ENCODE data around the gene ADGRG3.
"Not testable (repeated sequence)": the region's sequence is repeated elsewhere in the genome, so short reads cannot be mapped to it uniquely, and the experiment has no call there.

Gene ADGRG3

DNA sequence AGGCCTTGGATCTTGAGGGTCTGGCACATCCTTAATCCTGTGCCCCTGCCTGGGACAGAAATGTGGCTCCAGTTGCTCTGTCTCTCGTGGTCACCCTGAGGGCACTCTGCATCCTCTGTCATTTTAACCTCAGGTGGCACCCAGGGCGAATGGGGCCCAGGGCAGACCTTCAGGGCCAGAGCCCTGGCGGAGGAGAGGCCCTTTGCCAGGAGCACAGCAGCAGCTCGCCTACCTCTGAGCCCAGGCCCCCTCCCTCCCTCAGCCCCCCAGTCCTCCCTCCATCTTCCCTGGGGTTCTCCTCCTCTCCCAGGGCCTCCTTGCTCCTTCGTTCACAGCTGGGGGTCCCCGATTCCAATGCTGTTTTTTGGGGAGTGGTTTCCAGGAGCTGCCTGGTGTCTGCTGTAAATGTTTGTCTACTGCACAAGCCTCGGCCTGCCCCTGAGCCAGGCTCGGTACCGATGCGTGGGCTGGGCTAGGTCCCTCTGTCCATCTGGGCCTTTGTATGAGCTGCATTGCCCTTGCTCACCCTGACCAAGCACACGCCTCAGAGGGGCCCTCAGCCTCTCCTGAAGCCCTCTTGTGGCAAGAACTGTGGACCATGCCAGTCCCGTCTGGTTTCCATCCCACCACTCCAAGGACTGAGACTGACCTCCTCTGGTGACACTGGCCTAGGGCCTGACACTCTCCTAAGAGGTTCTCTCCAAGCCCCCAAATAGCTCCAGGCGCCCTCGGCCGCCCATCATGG lies 4.0 kb upstream of the ADGRG3 start:
- DNase-seq, result no peak

DNA sequence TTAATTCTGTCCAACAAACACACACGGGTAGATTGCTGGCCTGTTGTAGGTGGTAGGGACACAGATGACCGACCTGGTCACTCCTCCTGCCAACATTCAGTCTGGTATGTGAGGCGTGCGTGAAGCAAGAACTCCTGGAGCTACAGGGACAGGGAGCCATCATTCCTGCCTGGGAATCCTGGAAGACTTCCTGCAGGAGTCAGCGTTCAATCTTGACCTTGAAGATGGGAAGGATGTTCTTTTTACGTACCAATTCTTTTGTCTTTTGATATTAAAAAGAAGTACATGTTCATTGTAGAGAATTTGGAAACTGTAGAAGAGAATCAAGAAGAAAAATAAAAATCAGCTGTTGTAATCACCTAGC lies 3.5 kb upstream of the ADGRG3 start:
- DNase-seq, result no peak

DNA sequence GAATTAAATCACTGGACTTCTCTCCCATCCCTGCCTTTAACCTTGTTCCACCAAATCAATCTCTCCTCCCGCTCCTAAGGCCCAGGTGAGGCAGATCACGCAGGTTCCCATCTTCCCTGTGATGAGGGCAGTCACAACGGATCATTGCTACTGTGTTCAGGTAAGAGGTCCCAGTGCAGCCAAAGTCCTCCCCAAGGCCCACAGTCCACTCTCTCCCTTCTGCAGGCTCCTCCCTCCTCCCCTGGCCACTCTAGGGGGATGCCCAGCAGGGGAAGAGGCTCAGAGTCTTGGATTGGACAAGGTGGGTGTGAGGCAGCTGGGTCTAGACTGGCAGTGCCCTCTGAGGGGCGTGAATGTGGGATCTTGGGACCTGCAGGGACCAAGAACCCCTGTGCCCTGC lies 2.6 kb upstream of the ADGRG3 start:
- no peak for DNase-seq

DNA sequence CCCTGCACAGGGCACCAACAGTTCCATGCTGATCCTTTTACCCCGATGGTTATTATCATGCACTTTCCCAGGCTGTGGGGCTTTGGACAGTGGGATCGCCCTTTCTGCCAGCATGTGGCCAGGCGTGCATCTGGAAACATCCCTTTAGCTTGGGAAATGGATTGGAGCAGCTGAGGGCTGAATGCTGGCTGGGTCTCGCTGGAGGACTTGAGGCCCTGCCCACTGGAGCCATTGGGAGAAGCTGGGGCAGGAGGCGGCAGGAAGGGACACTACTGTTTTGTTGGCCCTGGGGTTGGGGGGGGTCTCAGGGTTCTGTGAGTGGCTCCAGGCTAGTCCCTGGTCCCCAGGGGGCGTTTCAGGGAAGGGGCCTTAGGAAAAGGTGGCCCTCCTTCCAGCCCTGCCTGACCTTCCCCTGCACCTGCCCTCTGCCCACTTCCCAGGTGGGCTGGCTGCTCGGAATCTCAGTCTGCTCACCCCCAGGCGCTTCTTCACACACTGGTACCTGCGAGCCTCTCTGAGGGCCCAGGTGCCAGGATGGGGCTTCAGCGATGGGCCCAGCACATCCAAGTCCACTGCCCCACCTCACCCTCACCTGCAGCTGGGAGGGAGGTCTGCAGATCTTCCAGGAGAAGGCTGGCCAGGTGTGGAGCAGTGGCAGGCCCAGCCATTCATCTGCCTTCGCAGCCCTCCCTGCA lies 1.6 kb upstream of the ADGRG3 start:
- no peak for DNase-seq

DNA sequence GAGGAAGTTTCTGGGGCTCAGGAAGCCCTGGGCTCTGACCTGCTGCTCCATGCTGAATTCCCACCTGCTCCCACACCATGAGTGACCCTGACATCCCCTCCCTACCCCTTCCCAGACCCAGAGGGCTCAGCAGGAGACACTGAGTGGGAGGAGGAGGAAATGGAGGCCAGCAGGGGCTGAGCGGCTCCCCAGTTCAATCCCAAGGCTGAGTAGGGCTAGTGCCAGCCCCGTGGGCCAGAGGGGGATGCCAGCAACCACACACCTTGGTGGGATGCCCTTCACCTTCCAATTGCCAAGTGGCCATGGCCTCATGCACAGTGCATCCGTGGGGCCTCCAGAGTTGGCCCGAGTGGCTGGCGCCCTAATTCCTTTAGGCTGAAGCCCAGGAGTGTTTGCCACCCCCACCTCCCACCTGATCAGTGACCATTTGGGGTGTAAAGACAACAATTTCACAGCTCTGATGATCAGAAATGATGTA lies 1.0 kb upstream of the ADGRG3 start:
- DNase-seq, result no peak

DNA sequence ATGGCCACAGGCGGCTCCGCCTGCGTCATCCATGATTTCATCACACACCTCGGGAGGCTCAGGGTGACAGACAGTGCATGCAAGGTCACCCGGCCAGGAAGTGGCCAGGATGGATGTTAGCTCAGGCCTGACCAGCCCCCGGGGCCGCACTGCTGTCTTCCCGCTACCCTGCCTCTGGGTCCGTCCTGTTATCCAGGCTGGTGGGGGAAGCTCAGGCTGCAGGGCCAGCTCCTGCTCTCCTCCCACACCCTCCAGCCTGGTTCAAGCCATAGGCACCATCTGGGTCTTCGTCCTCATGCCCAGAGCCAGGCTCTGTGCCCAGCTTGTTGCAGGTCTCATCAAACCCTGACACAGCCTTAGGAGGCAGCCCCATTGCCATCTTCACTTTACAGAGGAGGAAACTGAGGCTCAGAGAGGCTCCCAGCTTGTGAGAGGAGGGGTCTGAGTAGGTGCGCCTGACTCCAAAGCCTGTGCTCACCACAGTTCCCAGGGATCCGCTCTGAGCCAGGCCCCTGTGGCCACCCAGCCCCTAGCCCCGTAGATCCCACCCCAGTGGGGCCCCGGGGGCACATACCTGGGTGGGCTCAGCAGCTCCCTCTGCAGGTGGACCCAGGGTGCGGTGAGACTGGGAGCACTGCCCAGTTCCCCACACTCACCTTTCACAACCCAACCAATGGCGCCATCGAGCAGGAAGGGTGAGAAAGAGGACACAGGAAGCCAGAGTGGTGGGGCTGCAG lies 412 bp upstream of the ADGRG3 start:
- DNase-seq, result no peak

DNA sequence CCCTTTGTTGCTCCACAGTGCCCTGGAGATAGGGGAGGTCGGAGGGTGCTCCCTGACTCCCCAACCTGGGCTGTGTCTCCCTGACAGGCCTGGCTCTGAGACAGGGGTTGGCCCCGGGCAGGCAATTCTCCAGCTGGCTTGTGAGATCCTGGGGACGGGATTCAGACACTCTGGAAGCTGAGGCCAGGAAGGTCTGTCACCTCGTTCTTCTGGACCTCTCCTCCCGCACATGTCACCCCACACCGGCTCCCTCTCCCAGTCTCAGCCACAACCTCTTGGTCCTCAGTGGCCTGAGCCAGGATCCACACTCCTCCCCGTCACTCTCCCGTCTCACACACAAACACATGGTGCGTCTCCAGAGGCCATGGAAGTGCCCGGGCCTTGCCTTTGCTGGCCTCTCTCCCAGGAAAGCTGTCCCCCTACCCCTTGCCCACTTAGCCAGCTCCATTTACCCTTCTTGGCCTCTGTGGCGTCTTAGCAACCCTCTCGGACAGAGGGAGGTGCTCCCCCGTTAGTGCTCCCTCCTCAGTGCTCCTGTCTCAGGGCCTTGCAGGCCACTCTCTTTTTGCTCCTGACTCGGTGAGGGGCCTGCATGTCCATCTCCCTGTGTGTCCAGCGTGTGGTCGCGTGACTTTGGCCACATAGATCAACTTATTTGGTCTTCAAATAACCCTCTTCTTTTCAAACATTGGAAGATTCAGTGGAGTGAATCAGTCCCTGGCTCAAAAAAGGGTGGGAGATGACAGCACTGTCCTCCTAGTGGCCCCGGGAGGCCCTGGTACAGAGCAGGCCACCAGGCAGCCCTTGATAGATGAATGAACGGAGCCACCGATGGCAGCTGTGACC lies 747 bp downstream of the ADGRG3 start:
- DNase-seq, result no peak

DNA sequence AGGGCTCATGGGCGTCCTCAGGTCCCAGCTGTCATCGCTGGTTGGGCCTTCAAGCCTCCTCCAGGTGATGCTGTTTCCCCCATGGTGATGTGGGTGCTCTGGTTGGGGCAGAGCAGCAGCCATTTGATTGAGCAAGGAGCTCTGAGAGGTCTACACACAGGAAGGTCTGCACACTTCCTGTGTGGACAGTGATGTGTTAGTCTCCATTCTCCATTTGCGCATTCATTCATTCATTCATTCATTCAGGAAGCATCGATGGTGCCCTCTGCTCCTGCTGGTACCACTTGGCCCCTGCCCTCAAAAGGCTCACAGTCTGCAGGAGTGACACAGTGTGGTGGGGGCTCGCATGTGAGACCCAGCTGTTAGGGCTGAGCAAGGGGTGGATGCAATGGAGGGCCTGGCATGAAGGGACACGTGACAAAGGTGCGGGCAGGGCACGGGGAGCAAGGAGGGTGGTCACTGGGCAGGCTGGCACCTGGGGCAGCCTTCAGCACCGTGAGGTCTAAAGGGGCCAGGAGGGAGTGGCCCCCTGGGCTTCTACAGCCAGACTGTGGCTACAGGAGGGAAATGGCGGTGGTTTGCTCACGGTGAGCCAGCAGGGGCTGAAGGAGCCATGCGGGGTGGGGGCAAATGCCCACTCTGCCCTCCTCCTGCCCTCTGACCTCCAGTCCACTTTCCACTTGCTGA lies 1.5 kb downstream of the ADGRG3 start:
- DNase-seq, result no peak

DNA sequence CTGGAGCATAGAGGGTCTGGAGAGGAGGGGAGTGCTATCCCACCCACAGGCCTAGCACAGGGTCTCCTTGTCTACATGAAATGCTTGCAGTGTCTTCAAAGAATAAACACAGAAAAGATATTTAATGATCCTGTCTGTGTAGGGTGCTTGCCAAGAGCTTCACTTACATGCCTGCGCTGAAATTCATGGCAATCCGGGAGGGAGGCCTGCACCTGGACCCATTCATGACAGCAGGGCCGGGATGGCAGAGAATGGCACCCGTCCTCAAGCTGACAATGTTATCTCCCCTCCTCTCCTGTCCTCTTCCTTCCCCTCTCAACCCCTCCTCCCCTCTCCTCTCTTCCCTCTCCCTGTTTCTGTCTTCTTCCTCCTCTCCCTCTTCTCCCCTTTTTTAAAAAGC lies 2.1 kb downstream of the ADGRG3 start:
- no peak for DNase-seq

DNA sequence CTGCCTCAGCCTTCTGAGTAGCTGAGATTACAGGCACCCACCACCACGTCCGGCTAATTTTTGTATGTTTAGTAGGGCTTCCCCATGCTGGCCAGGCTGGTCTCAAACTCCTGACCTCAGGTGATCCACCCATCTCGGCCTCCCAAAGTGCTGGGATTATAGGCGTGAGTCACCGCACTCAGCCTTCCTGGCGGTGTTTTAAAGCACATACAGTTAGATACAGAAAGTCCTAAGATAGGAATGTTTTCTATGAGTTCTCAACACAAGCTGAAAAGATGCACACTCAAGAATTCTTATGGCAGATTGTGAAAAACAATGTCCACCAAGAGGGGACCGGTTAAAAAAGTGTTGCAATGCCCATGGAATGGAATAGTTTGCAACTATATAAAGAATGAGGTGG lies 3.3 kb downstream of the ADGRG3 start:
- DNase-seq, result not testable (repeated sequence)

DNA sequence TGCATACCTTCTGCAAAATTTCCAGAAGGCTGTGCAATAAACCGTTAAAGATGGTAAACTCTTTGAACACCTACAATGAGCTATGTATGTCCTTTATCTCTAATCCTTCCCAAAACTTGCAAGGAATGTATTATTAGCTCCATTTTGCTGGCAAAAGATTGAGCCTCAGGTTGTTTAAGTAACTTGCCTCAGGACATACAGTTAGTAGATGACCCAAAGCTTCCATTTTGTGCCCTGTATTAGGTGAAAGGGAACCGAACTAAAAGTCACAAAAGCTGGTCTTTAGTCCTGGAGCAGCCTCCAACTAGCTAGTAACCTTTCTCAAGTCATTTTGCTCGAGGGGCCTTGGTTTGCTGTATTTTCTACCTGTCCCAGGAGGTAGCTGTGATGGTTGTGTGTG lies 4.3 kb downstream of the ADGRG3 start:
- no peak for DNase-seq

DNA sequence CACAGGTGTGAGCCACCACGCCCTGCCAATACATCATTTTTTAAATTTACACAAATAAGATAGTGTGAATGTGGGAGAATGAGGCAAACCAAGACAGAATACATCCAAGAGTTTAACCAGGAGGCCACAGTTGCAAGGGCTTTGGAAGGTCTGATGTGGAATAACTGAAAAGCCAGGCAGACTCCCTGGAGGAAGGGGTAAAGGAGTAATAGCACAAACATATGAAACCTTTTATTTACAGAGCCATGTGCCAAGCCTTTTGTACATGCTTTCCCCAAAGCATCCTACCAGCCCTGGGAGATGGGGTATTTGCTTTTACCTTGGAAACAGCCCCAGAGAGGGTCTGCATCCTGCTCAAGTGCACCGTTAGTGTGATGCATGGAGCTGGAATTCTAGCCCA lies 4.7 kb downstream of the ADGRG3 start:
- no peak for DNase-seq

DNA sequence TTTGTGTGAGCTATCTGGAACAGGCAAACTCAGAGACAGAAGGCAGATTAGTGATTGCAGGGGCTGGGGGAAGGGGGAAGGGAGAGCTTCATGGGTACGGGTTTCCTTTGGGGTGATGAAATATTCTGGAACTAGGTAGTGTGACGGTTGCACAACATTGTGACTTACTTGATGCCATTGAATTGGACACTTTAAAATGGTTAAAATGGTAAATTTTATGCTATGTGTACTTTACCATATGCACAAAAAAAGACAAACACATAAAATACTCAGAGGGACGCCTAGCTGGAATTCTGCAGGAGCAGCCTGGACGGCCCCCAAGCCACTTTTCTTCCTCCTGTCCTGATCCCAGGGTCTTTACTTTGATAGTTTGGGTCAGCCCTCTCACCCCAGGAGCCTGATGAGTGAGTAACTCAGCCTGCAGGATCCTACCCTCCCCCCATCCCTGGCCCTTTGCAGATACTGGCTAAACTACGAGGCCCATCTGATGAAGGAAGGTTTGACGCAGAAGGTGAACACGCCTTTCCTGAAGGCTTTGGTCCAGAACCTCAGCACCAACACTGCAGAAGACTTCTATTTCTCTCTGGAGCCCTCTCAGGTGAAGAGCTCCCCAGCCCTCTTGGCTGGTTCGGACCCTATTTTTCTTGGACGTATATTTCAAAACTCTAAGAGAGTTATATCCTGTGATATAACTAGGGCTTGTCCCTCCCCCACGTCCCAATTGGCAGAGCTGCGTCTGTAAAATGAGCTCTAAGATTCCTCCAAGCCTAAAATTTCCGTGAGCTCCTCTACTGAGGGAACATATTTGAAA lies 7.8 kb downstream of the ADGRG3 start:
- DNase-seq, result no peak

DNA sequence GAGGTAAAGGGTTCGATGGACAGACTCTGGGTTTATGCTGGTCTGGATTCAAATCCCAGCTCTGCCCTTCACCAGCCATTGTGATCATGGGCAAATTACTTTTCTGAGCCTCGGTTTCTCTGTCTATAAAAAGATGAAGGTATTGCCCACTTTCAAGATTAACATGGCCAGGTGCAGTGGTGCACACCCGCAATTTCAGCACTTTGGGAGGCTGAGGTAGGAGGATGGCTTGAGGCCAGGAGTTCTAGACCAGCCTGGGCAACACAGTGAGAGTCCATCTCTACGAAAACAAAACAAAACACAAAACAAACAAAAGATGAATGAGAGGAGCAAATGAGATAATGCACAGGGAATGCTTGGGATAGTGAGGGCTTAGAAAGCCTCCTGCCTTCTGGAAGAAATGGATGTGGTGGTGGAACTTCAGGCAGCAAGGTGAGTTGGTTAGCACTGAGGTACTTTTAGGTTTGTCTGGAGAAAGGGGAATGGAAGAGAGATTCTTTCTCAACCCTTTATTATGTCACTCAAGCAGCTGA lies 8.5 kb downstream of the ADGRG3 start:
- DNase-seq, result no peak

DNA sequence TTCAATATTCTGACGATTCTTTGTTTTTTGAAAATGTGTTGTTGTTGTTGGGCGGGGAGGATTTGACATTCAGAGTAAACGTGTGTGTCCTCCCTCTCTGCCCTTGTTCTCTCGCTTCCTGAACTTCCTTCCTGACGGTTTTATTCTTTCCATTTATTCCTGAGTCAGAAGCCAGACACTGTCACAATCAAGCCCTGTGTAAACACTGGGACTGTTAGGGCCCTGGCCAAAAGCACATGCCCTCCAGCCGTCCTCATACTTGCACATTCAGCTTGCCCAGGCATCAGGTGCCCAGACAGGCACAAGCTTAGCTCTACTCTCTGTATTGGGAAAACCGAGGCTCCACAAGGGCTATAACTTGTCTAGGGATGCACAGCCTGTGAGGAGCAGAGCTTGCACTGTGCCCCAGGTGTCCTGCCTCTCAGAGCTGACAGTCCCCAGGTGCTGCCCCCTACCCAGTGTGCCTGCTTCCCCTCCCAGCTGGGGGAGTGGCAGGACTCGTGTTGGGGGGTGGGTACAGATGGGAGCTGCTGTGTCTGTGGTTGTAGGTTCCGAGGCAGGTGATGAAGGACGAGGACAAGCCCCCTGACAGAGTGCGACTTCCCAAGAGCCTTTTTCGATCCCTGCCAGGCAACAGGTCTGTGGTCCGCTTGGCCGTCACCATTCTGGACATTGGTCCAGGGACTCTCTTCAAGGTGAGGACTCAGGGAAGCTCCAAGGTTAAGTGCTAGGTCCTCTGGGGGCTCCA lies 9.7 kb downstream of the ADGRG3 start:
- DNase-seq, result no peak

DNA sequence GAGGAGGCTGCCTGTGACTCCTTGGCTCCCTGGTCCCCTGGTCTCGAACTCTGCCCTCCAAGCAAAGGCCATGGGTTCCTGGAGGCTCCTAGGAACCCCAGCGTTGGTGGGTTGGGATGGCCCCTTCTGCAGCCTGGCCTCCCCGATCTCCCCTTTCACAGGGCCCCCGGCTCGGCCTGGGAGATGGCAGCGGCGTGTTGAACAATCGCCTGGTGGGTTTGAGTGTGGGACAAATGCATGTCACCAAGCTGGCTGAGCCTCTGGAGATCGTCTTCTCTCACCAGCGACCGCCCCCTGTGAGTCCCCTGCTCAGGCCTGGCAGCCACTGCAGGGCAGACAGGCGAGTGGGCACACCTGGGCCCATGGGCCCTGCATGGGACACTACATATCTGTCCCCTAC lies 10.9 kb downstream of the ADGRG3 start:
- no peak for DNase-seq

DNA sequence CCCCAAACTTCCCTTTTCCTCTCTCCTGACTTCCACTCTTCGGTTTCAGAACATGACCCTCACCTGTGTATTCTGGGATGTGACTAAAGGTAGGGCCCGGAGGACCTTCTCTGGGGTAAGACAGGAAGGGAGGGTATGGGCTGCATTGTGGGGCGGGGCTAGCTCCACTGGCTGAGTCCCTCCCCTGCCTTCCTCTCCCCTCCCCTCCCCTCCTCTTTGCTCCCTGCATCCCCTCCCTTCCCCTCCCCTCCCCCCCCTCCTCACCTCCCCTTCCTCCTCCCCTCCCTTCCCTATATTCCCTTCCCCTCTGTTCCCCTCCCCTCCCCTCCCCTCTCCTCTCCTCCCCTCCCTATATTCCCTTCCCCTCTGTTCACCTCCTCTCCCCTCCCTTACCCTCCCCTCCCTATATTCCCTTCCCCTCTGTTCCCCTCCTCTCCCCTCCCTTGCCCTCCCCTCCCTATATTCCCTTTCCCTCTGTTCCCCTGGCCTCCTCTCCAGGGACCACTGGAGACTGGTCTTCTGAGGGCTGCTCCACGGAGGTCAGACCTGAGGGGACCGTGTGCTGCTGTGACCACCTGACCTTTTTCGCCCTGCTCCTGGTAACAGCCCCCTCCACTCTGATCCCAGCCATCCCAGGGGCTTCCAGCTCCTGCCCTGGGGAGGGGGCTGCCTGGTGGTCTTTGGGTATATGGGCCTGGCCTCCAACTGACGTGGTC lies 11.8 kb downstream of the ADGRG3 start:
- DNase-seq, result no peak

DNA sequence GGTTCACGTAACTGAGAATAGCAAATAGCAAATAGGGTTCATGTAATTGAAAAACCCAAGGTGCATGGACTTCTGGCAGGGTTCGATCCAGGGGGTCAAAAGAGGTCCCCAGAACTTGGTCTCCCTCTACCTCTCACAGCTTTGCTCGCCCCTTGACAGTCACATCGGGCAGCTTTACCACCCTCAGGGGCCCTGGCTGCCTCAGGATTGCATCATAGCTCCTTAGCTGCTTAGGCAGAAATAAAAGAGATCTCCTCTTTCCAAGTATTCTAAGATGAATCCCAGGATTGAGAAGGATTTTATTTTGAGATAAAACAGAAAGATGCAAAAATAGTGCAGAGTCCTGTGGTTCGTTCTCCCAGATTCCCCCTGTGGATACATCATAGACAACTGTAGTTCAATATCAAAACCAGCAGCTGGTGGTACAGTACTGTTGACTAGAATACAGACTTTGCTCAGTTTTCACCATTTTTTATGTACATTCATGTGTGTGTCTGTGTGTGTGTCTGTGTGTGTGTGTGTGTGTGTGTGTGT lies 12.8 kb downstream of the ADGRG3 start:
- no peak for DNase-seq

DNA sequence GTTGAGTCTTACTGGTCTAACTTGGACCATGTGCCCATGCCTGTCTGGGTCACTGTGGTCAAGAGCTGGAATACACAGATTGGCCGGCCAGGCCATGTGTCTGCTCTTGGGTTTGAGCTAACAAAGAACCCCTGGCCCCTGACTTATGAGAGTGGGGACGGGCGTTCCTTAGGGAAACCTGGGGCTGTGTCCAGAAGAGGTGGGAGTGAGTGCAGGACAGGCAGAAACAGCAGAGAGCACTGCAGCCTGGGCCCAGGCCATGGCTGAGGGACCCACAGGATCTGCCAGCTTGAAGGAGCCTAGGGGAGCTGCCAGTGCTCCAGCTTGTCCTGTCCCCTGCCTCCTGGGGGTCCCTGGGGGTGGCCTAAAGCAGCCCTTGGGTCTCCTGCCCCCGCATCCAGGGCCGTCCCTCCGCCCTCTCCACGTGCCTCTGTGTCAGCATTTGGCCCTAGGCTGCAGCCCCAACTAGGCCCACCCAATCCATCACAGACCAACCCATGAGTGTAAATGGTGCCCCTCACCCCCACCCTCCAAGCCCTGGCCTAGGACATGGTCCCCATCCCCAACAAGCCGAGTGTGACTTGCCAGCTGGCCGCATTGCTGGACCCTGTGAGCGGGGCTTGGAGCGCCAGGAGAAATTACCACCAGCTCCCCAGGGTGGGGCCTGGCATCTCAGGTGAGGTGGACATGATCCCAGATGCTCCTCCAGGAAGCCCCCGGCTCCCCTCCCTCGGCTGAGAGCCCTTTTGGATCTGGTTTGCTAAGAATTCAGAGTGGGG lies 14.0 kb downstream of the ADGRG3 start:
- no peak for DNase-seq

Data from NCI-H1436 (cell line).